ENCODE results near the gene DIAPH3. TPM values are rescaled to one million over a fixed set of nuclear protein-coding genes. Genes with fewer than 3 reads are reported as not detected.

DIAPH3 gene
- total and polyA plus RNA-seq, 2 of the 4 experiments (the other 2 are of a cell fraction): 8.9 to 9.3 TPM

- Histone ChIP-seq H3K56ac (ENCODE audit: extremely low read depth, insufficient read depth, low read length) (no peak overlapping the region), H3K27me3 (ENCODE audit: control insufficient read depth, insufficient read depth, low read length) (no peaks in the 10 kb centered on the region), H4K20me1 (ENCODE audit: insufficient read depth, low read length) (no peaks in the 10 kb centered on the region), H3K4me2 (ENCODE audit: low read depth, low read length) (peak overlapping the region; percentile 34), H2AK5ac (ENCODE audit: low read depth, low read length) (no peak overlapping the region), H2BK20ac (ENCODE audit: low read depth, low read length) (peak overlapping the region; percentile 2; the same call in 1 of the 2 replicates), H3K18ac (ENCODE audit: low read depth, low read length) (peak overlapping the region; percentile 48; the same call in 1 of the 2 replicates), H2AFZ (replicated peaks; ENCODE audit: low read length, poor library complexity) (peak overlapping the region; percentile 38), H3K79me1 (ENCODE audit: low read depth in 1 of 2, low read length in 2 of 2) (peaks cover 3% of the 10 kb centered on the region in 2 experiments; a peak in 1 of 4 replicates), H2BK120ac (ENCODE audit: low read depth, low read length) (peak overlapping the region; percentile 17; the same call in 1 of the 2 replicates), H3K23ac (ENCODE audit: low read depth, low read length) (peak overlapping the region; percentile 3; the same call in 1 of the 2 replicates), H2AK9ac (replicated peaks; ENCODE audit: low read depth, low read length, poor library complexity) (no peak overlapping the region), H3K9ac (ENCODE audit: low read depth, low read length) (no peak overlapping the region), H3K4me3 (ENCODE audit: insufficient read depth, low read depth, low read length) (no peak overlapping the region), H2BK5ac (ENCODE audit: low read depth, low read length, poor library complexity, severe bottlenecking) (no peak overlapping the region), H3K14ac (replicated peaks; ENCODE audit: low read depth, low read length) (peak overlapping the region; percentile 18; the same call in 1 of the 2 replicates), H3K4ac (ENCODE audit: low read depth, low read length) (no peak overlapping the region), H4K91ac (ENCODE audit: insufficient read depth, low read depth, low read length) (0 out of 2 replicates have a peak overlapping the region, but pooled peaks have one; percentile 8), H3K9me1 (ENCODE audit: insufficient read depth, low read length) (no peaks in the 10 kb centered on the region), H3K27ac (ENCODE audit: insufficient read depth, low read length) (no peak overlapping the region), H4K5ac (ENCODE audit: low read depth, low read length) (peak overlapping the region; percentile 17; the same call in 1 of the 2 replicates), H3K4me1 (ENCODE audit: control insufficient read depth, insufficient read depth, low read length) (peaks cover 9% of the 10 kb centered on the region), H4K8ac (ENCODE audit: low read depth in 2 of 2, low read length in 2 of 2) (peak overlapping the region in 1 of 2 experiments; percentile 19; a peak in 1 of 4 replicates), H2BK15ac (ENCODE audit: low read depth, low read length) (peak overlapping the region; percentile 25; the same call in 1 of the 3 replicates), H3K9me3 (ENCODE audit: control insufficient read depth, insufficient read depth, low read length) (no peaks in the 10 kb centered on the region), H3K36me3 (ENCODE audit: control insufficient read depth, insufficient read depth, low read length) (no peaks in the 10 kb centered on the region)
- CTCF ChIA-PET: no interaction called here
- no TSS peak for BruUV-seq (replicated peaks)
- in situ Hi-C loops (cut with MboI; ENCODE audit: low sequenced_read_pairs) (loop anchor here (25.0 kb wide), 1 partner anchor 639 kb away; no protein-coding TSS in a partner anchor), dilution Hi-C loops (cut with HindIII; ENCODE audit: low sequenced_read_pairs, unreplicated experiment) (no loop called here), intact Hi-C loops (cut with micrococcal nuclease) (no loop called here)
- peak; percentile 57 for DNase-seq
- 15% methylated on average over 2 of the region's 7 CpGs; no CpG with 5 or more reads in 1 of the 2 experiments for WGBS, 2 experiments (ENCODE audit: extremely low coverage in 2 of 2, insufficient read length in 1 of 2)
- peak; percentile 81 for ATAC-seq (ENCODE audit: low read depth)
- POLR2A ChIA-PET (ENCODE audit: unreplicated experiment): no interaction called here
- TF ChIP-seq MAFK (IDR thresholded peaks at IDR 0.05; ENCODE audit: low read depth, low read length): no peak
- 0 out of 2 replicates have a peak, but pooled peaks have one; percentile 9 for TF ChIP-seq CTCF (conservative IDR thresholded peaks at IDR 0.05; ENCODE audit: low read depth, low read length)
Observed at GRCh38 chr13:59750860-59751259, 412.9 kb downstream of the DIAPH3 start.
